GM12878 (cell line): ENCODE measurements around the gene CHST15. TPM values are rescaled to one million over a fixed set of nuclear protein-coding genes. Genes with fewer than 3 reads are reported as not detected.

Source experiments
- ATAC-seq: fragments of 200-7000 bp; cut with Tn5 transposase; 3 replicates; pipeline ENCODE4 v1.9.1; 2020; ENCODE audit warnings: mild to moderate bottlenecking, moderate library complexity
- BruUV-seq: library from RNA; stranded (reverse); fragments of 400-500 nt; replicated peaks from 2 replicates; lab custom pipeline; 2021; lab: Mats Ljungman, UMichigan
- CTCF ChIA-PET: fragments of 300-600 bp; sonication (Branson Sonifier 250); formaldehyde crosslinking; extraction: SDS; loops from one replicate; lab custom pipeline; 2021; ENCODE audit warnings: inconsistent platforms; lab: Yijun Ruan, JAX
- POLR2A ChIA-PET: fragments of 350-600 bp; formaldehyde crosslinking; extraction: SDS; loops from one replicate; lab custom pipeline; 2021; ENCODE audit warnings: inconsistent platforms; lab: Charles Lee
- RAD21 ChIA-PET: fragments of 300-600 bp; sonication (Branson Sonifier 250); formaldehyde crosslinking; loops from one replicate; lab custom pipeline; 2023; ENCODE audit warnings: antibody characterized with exemption; ENCODE audit not compliant: unreplicated experiment; lab: Charles Lee
- SMC1A ChIA-PET: fragments of 300-600 bp; sonication (Branson Sonifier 250); formaldehyde crosslinking; loops from one replicate; lab custom pipeline; 2023; ENCODE audit not compliant: unreplicated experiment, uncharacterized antibody; lab: Charles Lee
- DNase-seq: peaks from one replicate; pipeline ENCODE4 v3.0.0-alpha.2; 2011; ENCODE audit warnings: low read depth, low spot score
- FAIRE-seq: peaks from 3 replicates; lab custom pipeline; 2011; peaks lifted over from hg19 to GRCh38; lab: Jason Lieb, UNC
- H2AFZ ChIP-seq: 2 replicates; pipeline ENCODE4 v1.6.0; 2011; ENCODE audit warnings: low read depth, low read length, control low read depth; ENCODE audit not compliant: control insufficient read depth
- H3K27ac ChIP-seq: 2 replicates; pipeline ENCODE4 v1.5.1; 2011; ENCODE audit warnings: control low read depth; ENCODE audit not compliant: control insufficient read depth, insufficient read depth
- H3K27me3 ChIP-seq, 2 experiments: replicated peaks in 1 of 2; 2 replicates each; pipeline versions ENCODE4 v1.6.0 to v1.6.1; 2011; ENCODE audit warnings: low read length in 1 of 2; ENCODE audit not compliant: control insufficient read depth in 2 of 2, insufficient read depth in 2 of 2
- H3K36me3 ChIP-seq, 2 experiments: 2 replicates each; pipeline ENCODE4 v1.5.1; 2011; ENCODE audit warnings: low read length in 1 of 2; ENCODE audit not compliant: control insufficient read depth in 2 of 2, insufficient read depth in 2 of 2
- H3K4me1 ChIP-seq: 2 replicates; pipeline ENCODE4 v1.6.1; 2011; ENCODE audit warnings: mild to moderate bottlenecking, low read length, moderate library complexity, mixed read lengths; ENCODE audit not compliant: control insufficient read depth, insufficient read depth
- H3K4me2 ChIP-seq: 2 replicates; pipeline ENCODE4 v1.6.0; 2011; ENCODE audit warnings: control low read depth; ENCODE audit not compliant: control insufficient read depth, insufficient read depth
- H3K4me3 ChIP-seq: fragments of 200-600 bp; sonication (generic); 2 replicates; pipeline ENCODE4 v1.5.1; 2016
- H3K79me2 ChIP-seq: 2 replicates; pipeline ENCODE4 v1.6.0; 2011; ENCODE audit warnings: low read length; ENCODE audit not compliant: control insufficient read depth, insufficient read depth
- H3K9ac ChIP-seq: 2 replicates; pipeline ENCODE4 v1.8.0; 2011; ENCODE audit warnings: low read length, control low read depth, mixed read lengths; ENCODE audit not compliant: control insufficient read depth, insufficient read depth
- H3K9me3 ChIP-seq: replicated peaks from 3 replicates; pipeline ENCODE4 v1.5.1; 2011; ENCODE audit warnings: mild to moderate bottlenecking, low read length; ENCODE audit not compliant: control insufficient read depth, insufficient read depth
- H4K20me1 ChIP-seq: 2 replicates; pipeline ENCODE4 v1.6.0; 2011; ENCODE audit not compliant: control insufficient read depth, insufficient read depth
- MEF2B ChIP-seq: fragments of 450-650 bp; IDR thresholded peaks from 2 replicates; pipeline ENCODE4 v1.6.1; 2018; ENCODE audit warnings: mild to moderate bottlenecking, moderate library complexity; ENCODE audit not compliant: partially characterized antibody, poor library complexity, severe bottlenecking
- POLR2A ChIP-seq: IDR thresholded peaks from 2 replicates; pipeline ENCODE4 v1.6.1; 2011; ENCODE audit warnings: low read depth, mild to moderate bottlenecking, low read length
- RAD51 ChIP-seq: fragments of 450-650 bp; IDR thresholded peaks from 2 replicates; pipeline ENCODE4 v1.6.1; 2016; ENCODE audit warnings: moderate library complexity, mild to moderate bottlenecking, inconsistent platforms
- WGBS: methylation state at CpG from one replicate; pipeline ENCODE4 v1.1.6; 2016; ENCODE audit warnings: low lambda C conversion rate; ENCODE audit not compliant: insufficient replicate concordance, insufficient coverage; ENCODE audit errors: missing lambda C conversion rate; 5-methylcytosine and 5-hydroxymethylcytosine counted together
- in situ Hi-C: fragments of 300-500 bp; cut with MboI; formaldehyde crosslinking; loops from 9 replicates; pipeline ENCODE4 v1.14.3; 2018; ENCODE audit warnings: mixed read lengths
- intact Hi-C: fragments of 100-400 bp; cut with micrococcal nuclease; formaldehyde crosslinking; loops from one replicate; pipeline ENCODE4 v1.14.2; 2022; ENCODE audit not compliant: unreplicated experiment
- polyA plus RNA-seq, 11 experiments: library from polyadenylated mRNA; depleted of rRNA in 4 of 11; unstranded in 6 of 11; stranded (reverse) in 5 of 11; fragments of >200 nt; fragmentation: Nextera tagmentation in 4 of 11; fragmentation: Illumina TruSeq in 1 of 11; extraction: Ambion mirVana in 4 of 11; extraction: Trizol in 1 of 11; gene quantifications; 1 replicate in 1 of 11; 2 replicates in 10 of 11; pipeline versions ENCODE4 v1.2.1 to v1.2.3, GENCODE V29; 2011 to 2016; ENCODE audit warnings: inconsistent platforms in 2 of 11, missing spikeins in 2 of 11, low read depth in 1 of 11
- total RNA-seq, 4 experiments: library from RNA; depleted of rRNA in 3 of 4; stranded (reverse); fragments of >200 nt in 3 of 4; fragmentation: Illumina TruSeq in 1 of 4; extraction: Trizol in 1 of 4; gene quantifications; 2 replicates each; pipeline versions ENCODE4 v1.2.1 to v1.2.3, GENCODE V29; 2013 to 2021
- TF ChIP-seq, protein P1 (sequence below): fragments of 450-650 bp; IDR thresholded peaks from 2 replicates; pipeline ENCODE4 v1.6.1; 2017; ENCODE audit warnings: mild to moderate bottlenecking, low read depth, inconsistent platforms; ENCODE audit not compliant: poor library complexity, severe bottlenecking
- TF ChIP-seq, protein P2 (sequence below): fragments of 450-650 bp; IDR thresholded peaks from 2 replicates; pipeline ENCODE4 v1.6.1; 2016; ENCODE audit warnings: mild to moderate bottlenecking, moderate library complexity, borderline replicate concordance

CHST15 gene
- total and polyA plus RNA-seq, 10 of the 15 experiments (the other 5 are each of a cell fraction or from before 2014, with no cell fraction given), result 0.02 to 0.53 (median 0.05) TPM; not detected in 1

DNA sequence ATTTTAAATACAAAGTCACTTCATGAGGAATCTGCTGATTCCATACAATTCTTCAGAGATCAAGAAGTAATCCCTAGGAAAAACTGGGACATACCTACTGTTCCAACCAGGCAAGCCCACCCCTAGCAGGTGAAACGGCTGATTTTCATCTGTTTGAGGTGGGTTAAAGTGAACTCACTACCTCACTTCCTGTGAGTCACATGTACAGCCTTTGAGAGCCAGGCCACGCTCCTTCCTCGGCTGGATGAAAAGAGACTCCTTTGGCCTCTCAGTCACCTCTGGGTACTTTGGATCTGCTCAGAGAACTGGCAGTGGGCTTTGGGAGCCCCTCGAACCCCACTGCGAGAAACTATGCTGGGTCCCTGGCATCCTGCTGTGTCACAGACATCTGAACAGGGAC lies 68.2 kb downstream of the CHST15 start:
- no peaks in the 10 kb centered on the region for H4K20me1 ChIP-seq
- peaks cover 0 to 2% of the 10 kb centered on the region in 2 experiments; a peak in 2 of 4 replicates for H3K27me3 ChIP-seq
- intact Hi-C loops, result loop anchor here (1.0 kb wide), 1 partner anchor 364 kb away; no protein-coding TSS in a partner anchor
- no TSS peak for BruUV-seq
- H3K9ac ChIP-seq, result no peak overlapping the region
- CTCF ChIA-PET, result interaction anchor here (0.9 to 1.5 kb wide), 5 partner anchors 14 to 379 kb away, joined by 3 to 12 read pairs (median 4); no protein-coding TSS in a partner anchor
- ATAC-seq (no peak), DNase-seq (no peak)
- no peak for TF ChIP-seq POLR2A
- TF ChIP-seq, protein P1, sequence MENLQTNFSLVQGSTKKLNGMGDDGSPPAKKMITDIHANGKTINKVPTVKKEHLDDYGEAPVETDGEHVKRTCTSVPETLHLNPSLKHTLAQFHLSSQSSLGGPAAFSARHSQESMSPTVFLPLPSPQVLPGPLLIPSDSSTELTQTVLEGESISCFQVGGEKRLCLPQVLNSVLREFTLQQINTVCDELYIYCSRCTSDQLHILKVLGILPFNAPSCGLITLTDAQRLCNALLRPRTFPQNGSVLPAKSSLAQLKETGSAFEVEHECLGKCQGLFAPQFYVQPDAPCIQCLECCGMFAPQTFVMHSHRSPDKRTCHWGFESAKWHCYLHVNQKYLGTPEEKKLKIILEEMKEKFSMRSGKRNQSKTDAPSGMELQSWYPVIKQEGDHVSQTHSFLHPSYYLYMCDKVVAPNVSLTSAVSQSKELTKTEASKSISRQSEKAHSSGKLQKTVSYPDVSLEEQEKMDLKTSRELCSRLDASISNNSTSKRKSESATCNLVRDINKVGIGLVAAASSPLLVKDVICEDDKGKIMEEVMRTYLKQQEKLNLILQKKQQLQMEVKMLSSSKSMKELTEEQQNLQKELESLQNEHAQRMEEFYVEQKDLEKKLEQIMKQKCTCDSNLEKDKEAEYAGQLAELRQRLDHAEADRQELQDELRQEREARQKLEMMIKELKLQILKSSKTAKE, result no peak
- TF ChIP-seq, protein P2, sequence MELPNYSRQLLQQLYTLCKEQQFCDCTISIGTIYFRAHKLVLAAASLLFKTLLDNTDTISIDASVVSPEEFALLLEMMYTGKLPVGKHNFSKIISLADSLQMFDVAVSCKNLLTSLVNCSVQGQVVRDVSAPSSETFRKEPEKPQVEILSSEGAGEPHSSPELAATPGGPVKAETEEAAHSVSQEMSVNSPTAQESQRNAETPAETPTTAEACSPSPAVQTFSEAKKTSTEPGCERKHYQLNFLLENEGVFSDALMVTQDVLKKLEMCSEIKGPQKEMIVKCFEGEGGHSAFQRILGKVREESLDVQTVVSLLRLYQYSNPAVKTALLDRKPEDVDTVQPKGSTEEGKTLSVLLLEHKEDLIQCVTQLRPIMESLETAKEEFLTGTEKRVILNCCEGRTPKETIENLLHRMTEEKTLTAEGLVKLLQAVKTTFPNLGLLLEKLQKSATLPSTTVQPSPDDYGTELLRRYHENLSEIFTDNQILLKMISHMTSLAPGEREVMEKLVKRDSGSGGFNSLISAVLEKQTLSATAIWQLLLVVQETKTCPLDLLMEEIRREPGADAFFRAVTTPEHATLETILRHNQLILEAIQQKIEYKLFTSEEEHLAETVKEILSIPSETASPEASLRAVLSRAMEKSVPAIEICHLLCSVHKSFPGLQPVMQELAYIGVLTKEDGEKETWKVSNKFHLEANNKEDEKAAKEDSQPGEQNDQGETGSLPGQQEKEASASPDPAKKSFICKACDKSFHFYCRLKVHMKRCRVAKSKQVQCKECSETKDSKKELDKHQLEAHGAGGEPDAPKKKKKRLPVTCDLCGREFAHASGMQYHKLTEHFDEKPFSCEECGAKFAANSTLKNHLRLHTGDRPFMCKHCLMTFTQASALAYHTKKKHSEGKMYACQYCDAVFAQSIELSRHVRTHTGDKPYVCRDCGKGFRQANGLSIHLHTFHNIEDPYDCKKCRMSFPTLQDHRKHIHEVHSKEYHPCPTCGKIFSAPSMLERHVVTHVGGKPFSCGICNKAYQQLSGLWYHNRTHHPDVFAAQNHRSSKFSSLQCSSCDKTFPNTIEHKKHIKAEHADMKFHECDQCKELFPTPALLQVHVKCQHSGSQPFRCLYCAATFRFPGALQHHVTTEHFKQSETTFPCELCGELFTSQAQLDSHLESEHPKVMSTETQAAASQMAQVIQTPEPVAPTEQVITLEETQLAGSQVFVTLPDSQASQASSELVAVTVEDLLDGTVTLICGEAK, result no peak
- no peak for TF ChIP-seq MEF2B
- no peak for TF ChIP-seq RAD51
- TF ChIP-seq, all 136 proteins: peak for 0
- ChIA-PET SMC1A (interaction anchor here (1.7 kb wide), 1 partner anchor 364 kb away, joined by 8 read pairs; no protein-coding TSS in a partner anchor), POLR2A (no interaction called here), RAD21 (interaction anchor here (1.3 to 1.5 kb wide), 2 partner anchors 11 to 364 kb away, joined by 3 to 6 read pairs; no protein-coding TSS in a partner anchor)
- Histone ChIP-seq H3K4me2 (no peak overlapping the region), H3K4me1 (no peaks in the 10 kb centered on the region), H3K36me3 (no peaks in the 10 kb centered on the region), H3K9me3 (no peaks in the 10 kb centered on the region), H3K79me2 (no peaks in the 10 kb centered on the region), H3K4me3 (no peak overlapping the region), H2AFZ (no peak overlapping the region), H3K27ac (no peak overlapping the region)
- peak; percentile 31 for FAIRE-seq
- WGBS, result 35% methylated on average over 5 of the region's 5 CpGs
- in situ Hi-C loops, result no loop called here
